ENCODE results near the gene ST8SIA2. TPM values are rescaled to one million over a fixed set of nuclear protein-coding genes. Genes with fewer than 3 reads are reported as not detected.

Gene ST8SIA2
- polyA plus RNA-seq, 1 of the 3 experiments (the other 2 are of a cell fraction), result 0.05 TPM

GRCh38 chr15:92494806-92495336, 101.2 kb downstream of the ST8SIA2 start:
- Histone ChIP-seq H3K4me3 (ENCODE audit: low read depth in 2 of 2, low read length in 1 of 2) (no peak overlapping the region), H3K79me2 (ENCODE audit: insufficient read depth) (no peaks in the 10 kb centered on the region), H2AFZ (ENCODE audit: low read depth) (no peak overlapping the region), H3K4me1 (ENCODE audit: control insufficient read depth in 1 of 2, insufficient read depth in 2 of 2, low read depth in 1 of 2, low read length in 1 of 2) (peaks cover 0 to 5% of the 10 kb centered on the region in 2 experiments; a peak in 2 of 4 replicates), H3F3A (replicated peaks; ENCODE audit: insufficient read depth) (no peaks in the 10 kb centered on the region), H3K9me2 (no peaks in the 10 kb centered on the region), H3K36me3 (replicated peaks in 1 of 2; ENCODE audit: control insufficient read depth in 1 of 2, insufficient read depth in 2 of 2, low read length in 1 of 2) (no peaks in the 10 kb centered on the region), H3K9me3 (no peaks in the 10 kb centered on the region), H3K27me3 (ENCODE audit: insufficient read depth) (no peaks in the 10 kb centered on the region), H3K4me2 (no peak overlapping the region), H3K27ac (ENCODE audit: low read depth in 2 of 2, low read length in 1 of 2) (no peak overlapping the region), H4K20me1 (ENCODE audit: insufficient read depth) (no peaks in the 10 kb centered on the region), H3K9ac (no peak overlapping the region)
- 23% methylated on average over 6 of the region's 6 CpGs for WGBS (ENCODE audit: low lambda C conversion rate)
- TF ChIP-seq USF1 (IDR thresholded peaks at IDR 0.05; ENCODE audit: borderline replicate concordance, low read depth), result no peak
- TF ChIP-seq TAF1 (IDR thresholded peaks at IDR 0.05; ENCODE audit: borderline replicate concordance, low read depth, low read length), result no peak
- no peak for TF ChIP-seq MEF2A (IDR thresholded peaks at IDR 0.05; ENCODE audit: borderline replicate concordance, low read depth)
- ChIA-PET POLR2A (no interaction called here), CTCF (interaction anchor here (1.1 to 1.5 kb wide), 2 partner anchors 100 to 220 kb away, joined by 3 to 5 read pairs; no protein-coding TSS in a partner anchor)
- DNase-seq, result no peak

GRCh38 chr15:92495446-92495845, 101.8 kb downstream of the ST8SIA2 start:
- no peak overlapping the region for H3K4me2 ChIP-seq
- ChIA-PET CTCF (interaction anchor here (1.1 to 1.5 kb wide), 3 partner anchors 26 to 219 kb away, joined by 3 to 5 read pairs (median 3); no protein-coding TSS in a partner anchor), POLR2A (no interaction called here)
- H3K79me2 ChIP-seq (ENCODE audit: insufficient read depth), result no peaks in the 10 kb centered on the region
- no peak for DNase-seq
- 40% methylated on average over 3 of the region's 3 CpGs for whole genome bisulfite sequencing (ENCODE audit: low lambda C conversion rate)
- no peak overlapping the region for H3K27ac ChIP-seq (ENCODE audit: low read depth in 2 of 2, low read length in 1 of 2)
- no peak overlapping the region for H3K9ac ChIP-seq
- H2AFZ ChIP-seq (ENCODE audit: low read depth), result no peak overlapping the region
- no peaks in the 10 kb centered on the region for H3K36me3 ChIP-seq (replicated peaks in 1 of 2; ENCODE audit: control insufficient read depth in 1 of 2, insufficient read depth in 2 of 2, low read length in 1 of 2)
- no peaks in the 10 kb centered on the region for H3K27me3 ChIP-seq (ENCODE audit: insufficient read depth)
- TF ChIP-seq RFX5 (IDR thresholded peaks at IDR 0.05; ENCODE audit: low read length), result no peak
- TF ChIP-seq USF2 (IDR thresholded peaks at IDR 0.05; ENCODE audit: borderline replicate concordance, low read depth, low read length), result no peak
- TF ChIP-seq IRF3 (IDR thresholded peaks at IDR 0.05; ENCODE audit: low read depth, low read length), result no peak
- no peak for TF ChIP-seq NFIC (IDR thresholded peaks at IDR 0.05; ENCODE audit: borderline replicate concordance)
- no peak for TF ChIP-seq RXRA (IDR thresholded peaks at IDR 0.05; ENCODE audit: borderline replicate concordance, low read depth)
- no peak for TF ChIP-seq MEF2A (IDR thresholded peaks at IDR 0.05; ENCODE audit: borderline replicate concordance, low read depth)
- TF ChIP-seq RAD21 (IDR thresholded peaks at IDR 0.05; ENCODE audit: low read length), result no peak
- no peak for TF ChIP-seq PBX3 (IDR thresholded peaks at IDR 0.05)
- no peak for TF ChIP-seq GABPA (IDR thresholded peaks at IDR 0.05; ENCODE audit: low read depth)
- no peak for TF ChIP-seq MXI1 (IDR thresholded peaks at IDR 0.05; ENCODE audit: low read depth, low read length)
- no peak for TF ChIP-seq FOXJ3 (CRISPR knock-in tag; IDR thresholded peaks at IDR 0.05)
- TF ChIP-seq EZH2phosphoT487 (IDR thresholded peaks at IDR 0.05; ENCODE audit: borderline replicate concordance, low read depth), result no peak
- no peak for TF ChIP-seq GATA2 (CRISPR knock-in tag; IDR thresholded peaks at IDR 0.05)
- no peak for TF ChIP-seq RCOR1 (IDR thresholded peaks at IDR 0.05; ENCODE audit: low read length)
- no peak for TF ChIP-seq CTCF (IDR thresholded peaks at IDR 0.05)
- TF ChIP-seq NRF1 (IDR thresholded peaks at IDR 0.05; ENCODE audit: low read depth, low read length), result no peak
- peaks cover 0 to 11% of the 10 kb centered on the region in 2 experiments; a peak in 2 of 4 replicates for H3K4me1 ChIP-seq (ENCODE audit: control insufficient read depth in 1 of 2, insufficient read depth in 2 of 2, low read depth in 1 of 2, low read length in 1 of 2)
- H3K4me3 ChIP-seq (ENCODE audit: low read depth in 2 of 2, low read length in 1 of 2), result no peak overlapping the region
- no peaks in the 10 kb centered on the region for H3F3A ChIP-seq (replicated peaks; ENCODE audit: insufficient read depth)
- no peaks in the 10 kb centered on the region for H3K9me2 ChIP-seq
- H4K20me1 ChIP-seq (ENCODE audit: insufficient read depth), result no peaks in the 10 kb centered on the region
- H3K9me3 ChIP-seq, result no peaks in the 10 kb centered on the region
